ENCODE measurements around the gene CHGA.

CHGA gene

DNA sequence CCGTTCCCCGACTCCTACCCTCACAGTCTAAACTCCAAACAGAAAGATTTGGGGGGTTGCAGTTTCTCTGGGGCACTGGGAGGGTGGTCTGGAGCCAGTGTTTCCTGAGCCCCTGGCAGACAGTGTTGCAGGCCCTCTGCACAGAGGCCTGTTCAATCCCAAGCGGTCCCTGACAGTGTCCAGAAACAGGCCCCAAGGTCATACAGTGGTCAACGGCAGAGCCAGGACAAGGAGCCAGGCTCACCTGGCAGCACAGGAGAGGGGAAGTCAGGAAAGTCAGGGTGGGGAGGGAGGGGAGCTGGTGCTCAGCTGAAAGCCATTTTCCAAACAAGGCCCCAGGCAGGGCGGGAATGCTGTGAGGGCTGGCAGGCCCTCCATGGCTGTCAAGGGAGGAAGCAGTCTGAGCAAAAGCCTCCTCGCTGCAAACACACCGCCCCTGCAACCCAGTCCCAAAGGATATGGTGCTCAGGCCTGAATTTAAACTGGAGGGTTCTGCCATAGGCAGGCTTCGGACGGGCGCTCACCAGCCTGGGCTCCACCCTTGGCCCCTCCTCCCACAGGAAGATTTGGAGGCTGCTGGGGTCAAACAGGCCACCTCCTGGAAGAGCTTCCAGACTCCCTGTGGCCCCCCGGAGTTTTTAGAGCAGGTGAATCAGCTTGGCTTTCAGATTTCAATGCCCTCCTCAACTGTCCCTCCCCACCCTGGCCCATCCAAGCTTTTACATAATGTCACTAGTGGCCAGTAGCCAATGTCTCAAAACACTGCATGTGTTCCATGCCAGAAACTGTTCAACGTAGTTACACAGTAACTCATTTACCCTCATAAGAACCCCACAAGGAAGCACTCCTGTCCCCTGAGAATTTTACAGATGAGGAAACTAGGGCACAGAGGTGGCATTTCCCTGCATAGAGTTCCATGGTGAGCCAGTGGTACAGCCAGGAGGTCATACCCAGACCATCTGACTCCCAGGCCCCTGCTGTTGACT is 41.5 kb downstream of the CHGA start:
- H3K4me2 ChIP-seq = peak overlapping the region; percentile 6; the same call in 1 of the 2 replicates
- peaks cover 35% of the 10 kb centered on the region for H3K36me3 ChIP-seq
- no peak overlapping the region for H3K4me3 ChIP-seq
- H3K4me1 ChIP-seq = peaks cover 10% of the 10 kb centered on the region
- no peak overlapping the region for H3K9ac ChIP-seq
- H3K27me3 ChIP-seq = no peaks in the 10 kb centered on the region
- TF ChIP-seq Cebpa-rat (IDR thresholded peaks at IDR 0.05) = no peak
- no peak overlapping the region for H3K27ac ChIP-seq
- H4K20me1 ChIP-seq = peaks cover 23% of the 10 kb centered on the region
- peaks cover 7% of the 10 kb centered on the region for H3K9me3 ChIP-seq

- H3K4me3 ChIP-seq = no peak overlapping the region
- H3K9ac ChIP-seq = no peak overlapping the region
- 0 out of 2 replicates have a peak overlapping the region, but pooled peaks have one; percentile 6 for H3K4me2 ChIP-seq
- peaks cover 16% of the 10 kb centered on the region for H3K4me1 ChIP-seq
- peaks cover 27% of the 10 kb centered on the region for H3K36me3 ChIP-seq
- no peaks in the 10 kb centered on the region for H3K27me3 ChIP-seq
- peaks cover 23% of the 10 kb centered on the region for H4K20me1 ChIP-seq
- TF ChIP-seq Cebpa-rat (IDR thresholded peaks at IDR 0.05) = no peak
- no peak overlapping the region for H3K27ac ChIP-seq
- H3K9me3 ChIP-seq = peaks cover 7% of the 10 kb centered on the region
Observed at GRCh38 chr14:92965281-92965680, 42.3 kb downstream of the CHGA start.

GRCh38 chr14:92967346-92967926 is 44.5 kb downstream of the CHGA start:
- Histone ChIP-seq H4K20me1 (peaks cover 23% of the 10 kb centered on the region), H3K36me3 (peaks cover 5% of the 10 kb centered on the region; the same call in 1 of the 2 replicates), H3K4me3 (no peak overlapping the region), H3K4me1 (peaks cover 17% of the 10 kb centered on the region), H3K9me3 (peaks cover 7% of the 10 kb centered on the region), H3K27me3 (no peaks in the 10 kb centered on the region), H3K27ac (no peak overlapping the region), H3K9ac (no peak overlapping the region), H3K4me2 (no peak overlapping the region)
- no peak for TF ChIP-seq Cebpa-rat (IDR thresholded peaks at IDR 0.05)

DNA sequence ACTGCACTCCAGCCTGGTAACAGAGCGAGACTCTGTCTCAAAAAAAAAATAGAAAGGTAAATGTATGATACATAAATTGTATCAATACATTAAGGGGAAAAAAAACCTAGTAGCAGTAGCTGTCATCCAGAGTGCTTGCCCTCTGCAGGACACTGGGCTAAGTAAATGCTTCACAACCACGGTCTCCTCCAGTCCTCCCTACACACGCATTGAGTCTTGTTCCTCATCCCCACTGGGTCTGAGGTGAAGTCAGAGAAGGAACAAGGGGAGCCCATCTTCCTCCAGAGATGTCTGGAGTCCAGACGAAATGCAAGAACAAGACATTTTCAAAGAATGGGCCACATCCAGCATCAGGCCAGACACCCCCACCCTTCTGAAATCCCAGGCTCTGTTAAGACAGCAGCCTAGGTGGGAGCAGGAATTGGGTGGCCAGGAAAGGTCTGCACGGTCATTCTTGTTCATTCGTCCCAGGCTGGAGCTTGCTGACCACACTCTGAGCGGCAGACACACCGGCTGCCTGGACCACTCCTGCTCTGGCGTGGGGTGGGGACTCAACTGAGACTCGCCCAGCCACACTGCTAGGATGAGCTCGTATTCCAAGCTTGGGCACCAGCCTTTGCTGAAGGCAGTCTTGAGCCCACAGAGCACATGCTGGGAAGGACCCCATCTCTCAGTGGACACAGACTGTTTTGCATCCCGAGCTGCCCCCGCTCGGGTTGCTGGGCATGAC is 45.5 kb downstream of the CHGA start:
- Histone ChIP-seq H3K4me1 (peaks cover 17% of the 10 kb centered on the region), H4K20me1 (peaks cover 13% of the 10 kb centered on the region), H3K27me3 (no peaks in the 10 kb centered on the region), H3K27ac (no peak overlapping the region), H3K9ac (no peak overlapping the region), H3K9me3 (peaks cover 7% of the 10 kb centered on the region), H3K4me3 (no peak overlapping the region), H3K4me2 (no peak overlapping the region), H3K36me3 (peaks cover 3% of the 10 kb centered on the region)
- no peak for TF ChIP-seq Cebpa-rat (IDR thresholded peaks at IDR 0.05)

GRCh38 chr14:92969430-92969829 is 46.5 kb downstream of the CHGA start:
- no peak for TF ChIP-seq Cebpa-rat (IDR thresholded peaks at IDR 0.05)
- Histone ChIP-seq H3K36me3 (peaks cover 5% of the 10 kb centered on the region), H3K4me2 (no peak overlapping the region), H3K4me1 (peaks cover 16% of the 10 kb centered on the region), H3K27ac (no peak overlapping the region), H3K27me3 (no peaks in the 10 kb centered on the region), H3K4me3 (no peak overlapping the region), H3K9me3 (peaks cover 17% of the 10 kb centered on the region), H3K9ac (no peak overlapping the region), H4K20me1 (0 out of 2 replicates have a peak, but pooled peaks cover 11% of the 10 kb centered on the region)

- TF ChIP-seq Cebpa-rat (IDR thresholded peaks at IDR 0.05) = no peak
- Histone ChIP-seq H3K4me1 (peaks cover 12% of the 10 kb centered on the region), H4K20me1 (0 out of 2 replicates have a peak, but pooled peaks cover 7% of the 10 kb centered on the region), H3K4me2 (no peak overlapping the region), H3K36me3 (peaks cover 9% of the 10 kb centered on the region), H3K4me3 (no peak overlapping the region), H3K27ac (no peak overlapping the region), H3K27me3 (no peaks in the 10 kb centered on the region), H3K9ac (no peak overlapping the region), H3K9me3 (peaks cover 22% of the 10 kb centered on the region)
Observed at GRCh38 chr14:92969871-92970270, 46.9 kb downstream of the CHGA start.

- Histone ChIP-seq H3K36me3 (peaks cover 13% of the 10 kb centered on the region), H3K4me2 (no peak overlapping the region), H3K4me3 (no peak overlapping the region), H3K27ac (no peak overlapping the region), H3K9me3 (peaks cover 26% of the 10 kb centered on the region), H3K9ac (no peak overlapping the region), H3K4me1 (peaks cover 8% of the 10 kb centered on the region; the same call in 1 of the 2 replicates), H3K27me3 (no peaks in the 10 kb centered on the region), H4K20me1 (0 out of 2 replicates have a peak, but pooled peaks cover 6% of the 10 kb centered on the region)
- TF ChIP-seq Cebpa-rat (IDR thresholded peaks at IDR 0.05) = no peak
Observed at GRCh38 chr14:92970271-92970670, 47.3 kb downstream of the CHGA start.

DNA sequence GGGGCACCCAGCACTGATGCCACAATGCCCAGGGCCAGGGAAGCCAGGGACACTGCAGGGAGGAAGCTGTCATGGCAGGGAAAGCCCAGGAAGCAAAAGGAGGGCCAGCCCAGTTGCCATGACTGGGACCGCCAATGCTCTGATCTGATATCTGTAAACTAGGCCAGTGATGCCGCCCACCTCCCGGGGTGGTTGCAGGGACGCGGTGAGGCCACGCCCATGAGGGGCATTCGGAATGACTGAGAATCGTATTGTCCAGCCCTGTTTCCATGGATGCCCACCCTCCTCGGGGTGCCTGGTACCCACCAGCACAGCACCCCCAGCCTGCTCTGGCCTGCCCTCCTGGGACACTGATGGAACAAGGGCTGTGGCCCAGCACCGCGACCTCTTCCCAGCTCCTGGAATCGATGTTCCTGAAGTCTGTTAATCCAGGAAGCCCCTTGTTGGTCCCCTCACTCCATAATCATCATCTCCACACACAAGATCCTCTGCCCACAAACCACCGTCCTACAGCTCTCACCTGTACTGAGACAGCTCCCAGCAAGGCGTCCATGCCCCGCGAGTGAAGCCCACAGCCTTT is 48.7 kb downstream of the CHGA start:
- Histone ChIP-seq H4K20me1 (0 out of 2 replicates have a peak, but pooled peaks cover 6% of the 10 kb centered on the region), H3K27me3 (no peaks in the 10 kb centered on the region), H3K4me2 (no peak overlapping the region), H3K9me3 (peaks cover 40% of the 10 kb centered on the region), H3K4me1 (0 out of 2 replicates have a peak, but pooled peaks cover 7% of the 10 kb centered on the region), H3K27ac (no peak overlapping the region), H3K9ac (no peak overlapping the region), H3K4me3 (no peak overlapping the region), H3K36me3 (peaks cover 25% of the 10 kb centered on the region)
- no peak for TF ChIP-seq Cebpa-rat (IDR thresholded peaks at IDR 0.05)

GRCh38 chr14:92973261-92973797 is 50.4 kb downstream of the CHGA start:
- 0 out of 2 replicates have a peak, but pooled peaks cover 7% of the 10 kb centered on the region for H3K4me1 ChIP-seq
- no peak overlapping the region for H3K9ac ChIP-seq
- H3K4me3 ChIP-seq = no peak overlapping the region
- peaks cover 41% of the 10 kb centered on the region for H3K36me3 ChIP-seq
- H3K9me3 ChIP-seq = peaks cover 49% of the 10 kb centered on the region
- no peak for TF ChIP-seq Cebpa-rat (IDR thresholded peaks at IDR 0.05)
- H3K27me3 ChIP-seq = no peaks in the 10 kb centered on the region
- no peaks in the 10 kb centered on the region for H4K20me1 ChIP-seq
- H3K27ac ChIP-seq = no peak overlapping the region
- H3K4me2 ChIP-seq = no peak overlapping the region

Measured in BLaER1 (cell line).